HL-60 (cell line): ENCODE data around the gene MRPS34.

Experiments
- CTCF ChIP-seq: IDR thresholded peaks from one replicate; pipeline ENCODE4 v1.5.1; 2011; ENCODE audit warnings: low read length, control low read depth, inconsistent platforms; ENCODE audit not compliant: insufficient read depth
- GABPA ChIP-seq: IDR thresholded peaks from 2 replicates; pipeline ENCODE4 v1.6.1; 2012; ENCODE audit warnings: low read depth
- POLR2AphosphoS5 ChIP-seq: IDR thresholded peaks from 2 replicates; pipeline ENCODE4 v1.6.1; 2012; ENCODE audit warnings: low read depth
- REST ChIP-seq: IDR thresholded peaks from 2 replicates; pipeline ENCODE4 v1.6.1; 2012; ENCODE audit warnings: low read depth; ENCODE audit not compliant: insufficient replicate concordance
- SPI1 ChIP-seq: IDR thresholded peaks from 2 replicates; pipeline ENCODE4 v1.6.1; 2012; ENCODE audit warnings: low read depth, mild to moderate bottlenecking, borderline replicate concordance

- TF ChIP-seq GABPA (no peak), CTCF (no peak), REST (no peak), POLR2AphosphoS5 (no peak), SPI1 (no peak)
Measured at GRCh38 chr16:1729445-1729844, 43.5 kb downstream of the MRPS34 start.
